HG03064 (cell line): ENCODE measurements around the gene CFAP70.
"Not testable (repeated sequence)": the region's sequence is repeated elsewhere in the genome, so short reads cannot be mapped to it uniquely, and the experiment has no call there.

Source experiments
- ATAC-seq: cut with Tn5 transposase; IDR thresholded peaks from one replicate; pipeline ENCODE4 v1.9.1; 2021; ENCODE audit warnings: low read depth; ENCODE audit not compliant: unreplicated experiment

CFAP70 gene

DNA sequence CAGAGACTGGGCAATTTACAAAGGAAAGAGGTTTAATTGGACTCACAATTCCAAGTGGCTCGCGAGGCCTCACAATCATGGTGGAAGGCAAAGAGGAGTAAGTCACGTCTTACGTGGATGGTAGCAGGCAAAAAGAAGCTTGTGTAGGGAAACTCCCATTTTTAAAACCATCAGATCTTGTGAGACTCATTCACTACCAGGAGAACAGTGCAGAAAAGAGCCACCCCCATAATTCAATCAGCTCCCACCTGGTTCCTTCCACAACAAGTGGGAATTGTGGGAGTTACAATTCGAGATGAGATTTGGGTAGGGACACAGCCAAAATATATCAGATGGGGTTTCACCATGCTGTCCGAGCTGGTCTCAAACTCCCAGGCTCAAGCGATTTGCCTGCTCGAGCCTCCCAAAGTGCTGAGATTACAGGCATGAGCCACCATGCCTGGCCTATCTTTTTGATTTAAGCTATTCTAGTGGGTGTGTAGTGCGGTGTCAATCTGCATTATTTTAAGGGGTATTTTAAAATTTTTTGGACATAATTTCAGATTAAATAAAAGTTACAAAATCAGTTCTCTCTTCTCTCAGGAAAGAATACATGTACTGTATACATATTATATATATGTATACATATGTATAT lies 97.2 kb downstream of the CFAP70 start:
- no peak for ATAC-seq

DNA sequence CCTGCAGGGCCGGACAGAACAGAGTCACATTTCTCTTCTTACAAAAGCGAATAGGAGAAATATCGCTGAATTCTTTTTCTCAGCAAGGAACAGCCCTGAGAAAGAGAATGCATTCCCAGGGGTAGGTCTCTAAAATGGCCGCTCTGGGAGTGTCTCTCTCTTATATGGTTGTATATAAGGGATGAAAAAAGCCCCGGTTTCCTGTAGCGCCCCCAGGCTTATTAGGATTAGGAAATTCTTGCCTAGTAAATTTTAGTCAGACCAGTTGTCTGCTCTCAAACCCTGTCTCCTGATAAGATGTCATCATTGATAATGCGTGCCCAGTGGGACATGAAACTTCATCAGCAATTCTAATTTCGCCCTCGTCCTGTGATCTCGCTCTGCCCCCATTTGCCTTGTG lies 100.1 kb downstream of the CFAP70 start:
- not testable (repeated sequence) for ATAC-seq

DNA sequence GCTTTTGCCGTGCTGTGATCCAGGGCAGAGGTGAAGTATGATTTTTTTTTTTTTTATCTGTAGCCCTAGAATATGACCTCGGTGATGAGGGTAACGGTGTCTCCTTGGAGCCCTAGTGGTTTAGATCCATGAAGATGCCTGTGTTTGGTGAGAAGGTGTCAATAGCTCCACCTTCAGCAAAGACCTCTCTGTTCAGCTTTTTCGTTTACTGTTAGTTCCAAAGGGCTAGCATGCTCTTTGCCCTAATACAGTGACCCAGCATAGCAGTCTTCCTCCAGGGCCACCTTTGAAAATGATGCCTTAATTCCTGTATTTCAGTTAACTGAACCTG lies 105.5 kb downstream of the CFAP70 start:
- ATAC-seq: no peak

DNA sequence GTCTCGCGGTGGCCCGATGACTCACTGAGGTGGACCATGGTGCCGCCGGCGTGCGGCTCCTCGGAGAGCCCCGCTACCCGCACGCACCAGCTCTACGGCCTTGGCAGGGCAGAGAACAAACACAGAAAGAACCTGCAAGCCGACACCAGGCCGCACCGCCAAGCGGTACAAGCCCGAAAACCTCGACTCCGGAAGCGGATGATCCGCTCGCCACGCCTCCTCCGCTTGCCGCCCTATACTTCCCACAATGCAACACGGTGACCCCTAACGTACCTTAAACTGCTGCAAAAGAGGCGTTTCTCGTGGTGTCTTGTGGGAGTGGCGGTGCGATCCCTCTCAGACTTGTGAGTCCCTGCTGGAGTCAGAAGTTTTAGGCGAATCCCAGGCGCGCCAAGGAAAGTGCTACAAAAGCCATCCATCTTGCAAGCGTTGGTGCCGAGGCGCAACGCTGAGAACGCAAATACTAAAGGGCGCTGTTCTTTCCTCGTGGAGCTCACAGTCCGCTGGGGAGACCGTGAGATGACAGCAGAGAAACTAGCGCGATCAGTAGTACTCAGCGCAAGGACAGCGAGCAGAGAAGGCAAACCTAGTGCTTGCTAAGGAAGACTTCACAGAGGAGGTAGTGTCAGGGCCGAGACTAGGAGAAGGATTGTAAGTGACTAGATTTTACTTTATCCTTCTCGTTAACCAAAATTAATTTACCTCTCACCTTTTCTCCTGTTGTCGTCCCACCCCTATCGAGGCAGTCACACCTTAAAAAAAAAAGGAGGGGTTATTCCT lies 106.0 kb downstream of the CFAP70 start, which contains the start of gene MRPS16:
MRPS16 (minus strand) TSS at position 200 of the 780 bp plus-strand sequence; CDS start at position 38, 162 bp downstream.
- peak; percentile 69 for ATAC-seq

DNA sequence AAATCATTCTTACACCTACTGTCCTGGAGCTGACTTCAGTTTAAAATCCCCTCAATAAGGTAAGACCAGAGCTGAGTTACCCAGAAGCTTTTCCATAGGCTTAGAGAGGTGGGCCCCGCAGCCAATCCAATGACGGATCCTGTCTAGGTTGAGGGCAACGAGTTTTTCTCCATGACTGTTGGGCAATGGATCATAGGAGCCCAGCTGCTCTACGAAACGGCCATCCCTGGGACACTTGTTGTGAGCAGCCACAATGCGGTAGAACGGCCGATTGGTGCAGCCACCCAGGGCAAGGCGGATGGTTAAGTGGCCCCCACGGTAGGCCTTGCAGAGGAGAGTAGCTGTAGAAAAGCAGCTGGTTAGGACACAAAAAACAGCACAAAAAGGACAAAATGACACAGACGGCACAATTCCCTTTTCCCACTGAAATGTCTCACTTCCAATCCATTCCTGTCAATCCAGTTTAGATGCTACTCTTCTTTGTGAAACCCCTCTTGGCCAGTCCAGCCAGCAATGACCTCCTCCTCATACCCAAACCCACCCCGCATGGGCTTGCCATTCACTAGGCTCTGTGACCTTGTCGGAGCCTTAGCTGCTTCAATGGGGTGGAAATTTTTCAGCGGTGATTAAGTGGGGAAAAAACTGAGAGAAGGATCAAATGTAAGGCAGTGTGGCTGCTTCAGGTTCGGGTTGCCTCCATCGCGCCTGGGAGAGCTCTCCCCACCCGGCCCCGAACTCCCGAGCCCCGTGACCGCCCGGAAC lies 106.8 kb downstream of the CFAP70 start:
- no peak for ATAC-seq

DNA sequence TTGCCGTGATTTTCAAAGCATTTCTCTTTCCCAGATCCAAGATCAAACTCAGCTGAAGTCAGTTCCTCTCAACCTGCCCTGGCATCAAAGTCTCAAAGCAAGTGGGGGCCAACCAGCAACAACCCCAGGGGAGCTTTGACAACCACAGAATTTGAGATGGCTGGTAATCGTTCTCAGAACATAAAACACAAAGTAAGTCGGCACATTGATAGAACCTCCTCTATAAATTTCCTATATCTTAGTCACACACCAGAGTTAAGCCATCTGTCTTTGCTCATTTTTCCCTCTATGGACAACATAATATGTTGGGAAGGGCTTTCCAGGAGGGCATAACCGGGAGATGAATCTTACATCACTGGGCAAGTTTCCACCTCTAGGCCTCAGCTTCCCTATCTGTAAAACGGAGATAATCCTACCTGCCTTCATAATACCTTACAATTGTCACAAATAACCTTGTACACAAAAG lies 110.4 kb downstream of the CFAP70 start:
- ATAC-seq: no peak

DNA sequence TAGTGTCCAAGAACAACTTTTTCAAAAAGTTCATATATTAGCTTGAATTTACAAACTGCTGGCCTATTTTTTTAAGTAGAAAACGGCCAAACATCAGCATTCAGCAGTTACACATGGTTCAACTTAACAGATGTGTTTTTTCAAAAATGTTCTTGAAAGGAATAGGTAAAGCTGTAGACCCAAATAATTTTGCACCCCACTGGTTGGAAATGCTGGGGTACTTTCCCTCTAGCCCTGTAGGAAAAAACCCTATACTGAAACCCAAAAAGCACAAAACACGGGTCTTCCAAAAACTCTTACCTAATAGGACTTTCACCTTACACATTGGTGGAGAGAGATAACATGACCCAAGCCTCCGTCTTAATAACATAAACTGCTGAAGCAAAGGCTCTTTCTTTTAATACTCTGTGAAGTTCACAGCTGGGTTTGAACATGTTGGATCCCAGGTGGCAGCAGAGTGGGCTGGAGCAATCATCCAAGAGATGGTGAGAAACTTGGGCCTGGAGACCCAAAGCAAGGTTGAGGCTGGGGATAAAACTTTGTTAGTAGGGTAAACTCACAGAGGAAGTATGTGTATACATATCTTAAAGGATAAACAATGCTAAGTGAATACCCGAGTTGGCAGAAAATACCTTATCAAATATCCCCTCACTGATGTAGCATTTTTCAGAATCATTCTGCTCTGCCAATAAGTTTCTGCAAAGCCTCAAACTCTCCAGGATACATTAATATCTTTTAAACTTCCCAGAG lies 111.0 kb downstream of the CFAP70 start:
- no peak for ATAC-seq

DNA sequence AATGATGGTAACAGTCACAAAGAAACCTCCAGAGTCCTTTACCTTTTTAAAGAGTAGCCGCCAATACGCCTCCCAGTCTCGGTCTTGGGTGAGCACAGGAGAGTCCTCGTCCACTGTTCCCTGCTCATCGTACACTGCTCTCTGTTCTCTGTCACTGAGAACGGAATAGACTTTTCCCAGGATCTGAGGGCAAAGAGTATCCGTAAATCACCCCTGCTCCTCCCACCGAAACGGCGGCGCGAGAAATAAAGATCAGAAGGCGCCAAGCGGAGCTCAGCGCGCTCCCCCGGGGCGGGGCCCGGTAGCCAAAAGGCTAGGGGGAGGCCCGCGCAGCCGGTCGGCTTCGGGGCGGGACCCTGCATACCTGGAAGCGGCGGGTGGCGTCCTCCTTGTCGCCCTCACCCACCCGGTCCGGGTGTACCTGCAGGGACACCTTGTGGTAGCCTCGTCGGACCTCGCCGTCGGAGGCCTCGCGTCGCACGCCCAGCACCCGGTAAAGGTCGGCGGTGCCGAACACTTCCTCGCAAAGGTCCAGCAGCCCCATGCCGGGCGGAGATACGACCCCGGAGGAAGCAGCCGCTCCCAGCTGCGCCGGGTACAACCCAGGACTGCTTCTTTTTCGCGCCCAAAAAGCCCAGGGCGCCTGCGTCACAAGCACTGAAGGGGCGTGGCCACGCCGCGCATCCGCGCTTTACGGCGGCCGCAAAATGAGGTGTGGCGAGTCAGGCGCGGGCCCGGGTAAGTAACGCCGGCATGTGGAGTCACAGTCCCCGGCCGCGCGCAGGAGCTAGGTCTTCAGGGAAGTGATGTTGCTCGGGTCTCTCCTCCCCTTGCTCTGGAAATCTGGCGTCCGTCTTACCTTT lies 111.8 kb downstream of the CFAP70 start, which contains the start of gene DNAJC9:
DNAJC9 (minus strand) TSS at position 610 of the 863 bp plus-strand sequence; CDS start at position 544, 66 bp downstream.
- ATAC-seq: peak; percentile 78

DNA sequence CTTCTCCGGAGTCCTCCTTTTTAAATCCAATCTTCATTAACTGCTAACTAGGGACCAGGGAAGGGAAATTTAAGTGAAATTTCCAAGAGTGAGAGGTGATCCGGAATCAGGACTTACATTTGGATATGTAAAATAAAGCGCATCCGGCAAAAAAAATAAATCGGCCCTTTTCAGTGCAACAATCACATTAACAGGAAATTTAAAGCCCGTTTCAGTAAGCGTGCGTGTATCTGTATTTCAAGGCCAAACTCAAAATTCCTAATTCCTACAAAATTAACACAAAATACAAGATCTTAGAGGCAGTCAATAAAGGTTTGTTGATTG lies 112.4 kb downstream of the CFAP70 start:
- ATAC-seq: no peak

DNA sequence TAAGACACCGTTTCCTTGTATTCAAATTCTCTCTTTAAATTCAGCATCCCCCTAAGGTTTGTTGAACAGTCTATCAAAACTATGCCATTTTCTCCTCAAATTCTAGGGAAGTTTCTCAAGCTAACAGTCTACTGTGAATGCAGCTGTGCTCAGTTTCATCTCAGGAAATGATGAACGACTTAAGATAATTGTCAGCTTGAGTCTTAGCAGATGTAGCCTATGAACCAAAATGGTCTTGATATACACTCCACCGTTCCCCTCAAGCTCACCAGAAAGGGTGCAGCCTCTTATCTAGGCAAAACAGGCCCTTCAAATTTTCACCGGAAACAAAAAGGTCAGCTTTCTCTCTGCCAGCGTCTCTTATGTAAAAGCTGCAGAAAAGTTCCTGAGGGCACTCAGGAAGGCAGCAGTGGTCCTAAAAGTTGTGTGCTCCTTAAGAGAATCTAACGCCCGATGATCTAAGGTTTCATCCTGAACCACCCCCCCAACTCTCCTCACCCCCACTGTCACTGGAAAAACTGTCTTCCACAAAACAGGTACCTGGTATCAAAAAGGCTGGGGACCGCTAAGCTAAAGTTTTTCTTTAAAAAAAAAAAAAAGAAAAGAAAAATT lies 113.7 kb downstream of the CFAP70 start:
- ATAC-seq: no peak

DNA sequence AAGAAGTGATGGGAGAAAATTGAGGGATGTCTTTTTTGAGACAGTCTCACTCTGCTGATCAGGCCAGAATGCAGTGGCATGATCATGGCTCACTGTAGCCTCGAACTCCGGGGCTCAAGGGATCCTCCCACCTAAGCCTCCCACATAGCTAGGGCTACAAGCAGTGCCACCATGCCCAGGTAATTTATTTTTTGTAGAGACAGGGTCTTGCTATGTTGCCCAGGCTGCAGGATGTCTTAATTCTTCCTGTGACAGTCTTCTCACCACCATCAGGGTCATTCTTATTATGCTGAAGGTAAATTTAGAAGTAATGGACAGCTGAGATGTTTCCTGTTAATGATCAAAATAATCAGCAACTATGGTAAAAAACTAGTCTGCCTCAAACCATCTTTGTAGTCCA lies 118.8 kb downstream of the CFAP70 start:
- ATAC-seq: no peak

DNA sequence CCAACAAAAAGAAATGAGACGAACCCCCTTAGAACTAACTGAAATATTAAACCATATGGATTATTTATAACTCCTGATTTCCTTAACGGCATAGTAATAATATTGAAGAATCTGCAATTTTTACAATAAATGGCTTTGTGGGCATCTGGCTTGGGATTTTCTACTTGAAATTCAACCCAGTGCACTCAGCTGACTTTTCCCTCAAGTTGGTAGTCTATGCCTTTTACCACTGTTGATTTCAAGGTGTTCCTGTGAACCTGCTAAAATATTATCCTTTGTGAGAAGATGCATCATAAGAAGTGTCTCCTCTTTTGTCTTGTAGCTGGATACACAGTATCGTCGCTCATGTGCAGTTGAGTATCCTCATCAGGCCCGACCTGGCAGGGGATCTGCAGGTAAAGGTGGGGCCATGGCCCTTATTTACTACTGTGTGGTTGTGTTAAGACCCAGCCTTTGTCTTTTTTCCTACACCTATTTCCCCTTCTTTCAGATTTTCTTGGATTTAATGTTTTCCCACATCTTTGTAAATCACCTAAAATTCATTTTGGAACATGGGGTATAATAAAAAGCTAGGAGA lies 119.6 kb downstream of the CFAP70 start:
- no peak for ATAC-seq

DNA sequence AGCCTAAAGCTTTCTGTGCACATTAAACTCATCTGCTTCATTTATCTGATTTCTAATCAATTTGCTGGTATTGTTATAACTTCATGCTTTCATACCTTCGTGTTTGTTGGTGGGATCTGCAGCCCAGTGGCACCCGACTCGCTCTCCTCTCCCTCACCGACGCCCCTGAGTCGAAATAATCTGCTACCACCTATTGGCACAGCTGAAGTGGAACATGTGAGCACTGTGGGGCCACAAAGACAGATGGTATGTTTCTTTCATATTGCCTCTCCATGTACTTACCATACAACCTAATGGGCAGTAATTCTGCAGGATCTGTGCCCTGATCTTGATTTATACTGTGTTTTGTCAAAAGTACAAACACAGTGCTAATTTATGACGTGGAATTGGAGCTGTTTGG lies 124.0 kb downstream of the CFAP70 start:
- no peak for ATAC-seq

DNA sequence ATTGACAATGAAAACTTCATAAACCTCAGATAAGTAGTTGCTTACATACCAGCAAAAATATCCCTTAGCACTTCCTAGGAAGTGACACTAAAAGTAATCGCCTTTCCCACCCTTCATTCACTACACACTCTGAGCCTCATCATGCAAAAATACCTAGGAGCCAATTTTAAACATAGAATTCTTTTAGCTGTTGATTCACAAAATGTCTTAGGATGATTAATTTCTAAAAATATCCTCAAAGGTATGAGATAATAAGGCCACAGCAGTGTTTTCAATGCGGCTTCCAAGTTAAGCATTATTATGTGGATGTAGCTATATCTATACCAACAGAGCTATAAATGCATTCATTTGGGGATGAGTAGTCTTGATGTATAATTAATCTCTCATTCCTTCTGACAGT lies 124.8 kb downstream of the CFAP70 start:
- ATAC-seq: no peak

DNA sequence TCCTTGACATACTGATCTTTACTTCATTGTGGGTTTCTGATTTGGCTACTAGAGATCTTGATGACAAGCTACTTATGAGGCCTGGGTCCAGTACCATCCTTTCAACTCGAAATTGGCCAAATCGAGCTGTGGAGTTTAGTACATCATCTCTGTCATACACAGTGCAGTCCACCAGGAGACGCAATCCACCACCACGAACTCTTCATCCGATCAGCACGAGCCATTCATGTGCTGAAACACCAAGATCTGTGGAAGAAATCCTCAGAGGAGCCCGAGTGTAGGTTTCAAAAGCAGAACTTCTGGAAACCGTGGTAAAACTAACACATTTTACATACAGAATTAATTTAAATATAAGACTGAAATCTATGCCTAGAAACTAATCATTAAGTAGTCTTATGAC lies 125.8 kb downstream of the CFAP70 start:
- ATAC-seq: no peak

DNA sequence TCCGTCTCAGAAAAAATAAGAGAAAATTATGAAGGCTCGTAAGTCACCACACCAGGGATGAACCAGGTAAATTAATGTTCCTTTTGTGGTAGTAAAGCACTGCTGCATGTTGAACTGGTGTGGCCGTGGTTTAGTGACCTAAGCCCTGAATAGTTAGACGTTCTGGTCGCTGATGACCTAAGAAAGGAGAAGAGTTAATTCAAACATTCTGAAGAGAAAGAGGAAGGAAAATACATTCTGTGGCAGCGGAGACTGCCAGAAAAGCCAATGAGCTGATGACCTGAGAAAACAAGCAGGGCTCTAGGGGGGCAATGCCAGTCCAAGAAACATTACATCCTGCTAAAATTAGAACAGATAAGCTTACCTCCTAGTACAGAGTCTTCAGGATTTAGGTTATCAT lies 129.1 kb downstream of the CFAP70 start:
- no peak for ATAC-seq

DNA sequence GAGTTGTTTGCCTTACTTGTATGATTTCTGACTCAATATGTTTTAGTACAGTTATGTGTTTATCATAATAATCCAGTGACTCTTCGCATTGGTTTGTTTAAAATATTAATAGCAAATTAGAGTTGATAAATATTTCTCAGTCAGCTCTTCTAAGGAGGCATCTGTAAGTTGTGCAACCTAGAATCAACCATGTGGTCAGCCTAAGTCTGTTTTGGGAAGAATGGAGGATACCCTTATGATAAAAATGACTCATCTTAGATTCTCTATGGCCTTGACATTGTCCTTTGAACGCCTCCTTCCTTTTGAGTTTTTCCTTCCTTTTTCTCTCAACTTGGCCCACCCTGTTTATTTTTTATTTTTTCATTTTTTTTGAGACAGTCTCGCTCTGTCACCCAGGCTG lies 130.4 kb downstream of the CFAP70 start:
- ATAC-seq: no peak

DNA sequence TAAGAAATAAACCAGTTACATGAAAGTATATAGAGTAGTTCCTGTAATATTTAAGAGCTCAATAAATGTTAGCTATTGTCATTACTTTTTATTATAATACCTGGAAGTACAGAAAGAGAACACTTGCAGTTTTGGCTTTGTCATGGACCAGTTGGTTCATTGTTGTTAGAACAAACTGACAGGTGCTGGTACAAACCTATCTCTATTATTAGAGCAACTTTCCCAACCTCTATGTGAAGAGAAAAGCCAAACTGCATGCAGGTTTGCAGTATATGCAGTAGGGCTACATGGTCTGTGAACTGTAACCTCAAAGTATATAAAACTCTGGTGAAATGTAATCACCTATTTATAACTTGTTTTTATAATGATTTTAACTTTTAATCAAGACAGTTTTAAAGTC lies 132.0 kb downstream of the CFAP70 start:
- ATAC-seq: no peak

DNA sequence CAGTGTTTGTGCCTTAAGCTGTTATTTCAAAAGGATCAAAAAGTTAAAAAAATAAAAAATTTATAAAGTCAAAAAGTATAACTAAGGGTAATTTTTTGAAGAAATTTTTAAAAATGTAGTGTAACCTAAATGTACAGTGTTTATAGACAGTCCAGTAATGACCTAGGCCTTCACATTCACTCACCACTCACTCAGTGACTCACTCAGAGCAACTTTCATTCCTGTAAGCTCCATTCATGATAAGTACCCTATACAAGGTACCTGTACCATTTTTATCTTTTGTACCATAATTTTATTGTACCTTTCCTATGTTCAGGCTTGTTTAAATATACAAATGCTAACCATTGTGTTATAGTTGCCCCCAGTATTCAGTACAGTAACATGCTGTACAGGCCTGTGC lies 133.1 kb downstream of the CFAP70 start:
- ATAC-seq: no peak
